Fibroblast of skin of right biceps (primary cell): ENCODE results near the gene ITGA7.

Experiments used
- DNase-seq: peaks from one replicate; pipeline ENCODE4 v3.0.0-alpha.2; 2013

The ITGA7 gene

DNA sequence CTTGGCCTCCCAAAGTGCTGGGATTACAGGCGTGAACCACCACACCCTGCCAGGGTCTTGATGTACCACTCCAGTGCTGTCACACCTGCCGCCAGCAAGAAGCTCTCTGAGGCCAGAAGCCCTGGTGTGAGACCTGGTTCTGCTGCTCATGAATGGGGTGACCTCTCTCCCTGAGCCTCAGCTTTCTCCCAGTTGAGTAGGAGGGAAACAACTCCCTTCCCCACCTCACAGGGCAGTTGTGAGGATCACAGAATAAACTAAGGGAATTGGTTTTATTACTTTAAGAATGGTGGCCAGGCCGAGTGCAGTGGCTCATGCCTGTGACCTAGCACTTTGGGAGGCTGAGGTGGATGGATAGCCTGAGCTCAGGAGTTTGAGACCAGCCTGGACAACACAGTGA lies 26.9 kb upstream of the ITGA7 start:
- DNase-seq = no peak

DNA sequence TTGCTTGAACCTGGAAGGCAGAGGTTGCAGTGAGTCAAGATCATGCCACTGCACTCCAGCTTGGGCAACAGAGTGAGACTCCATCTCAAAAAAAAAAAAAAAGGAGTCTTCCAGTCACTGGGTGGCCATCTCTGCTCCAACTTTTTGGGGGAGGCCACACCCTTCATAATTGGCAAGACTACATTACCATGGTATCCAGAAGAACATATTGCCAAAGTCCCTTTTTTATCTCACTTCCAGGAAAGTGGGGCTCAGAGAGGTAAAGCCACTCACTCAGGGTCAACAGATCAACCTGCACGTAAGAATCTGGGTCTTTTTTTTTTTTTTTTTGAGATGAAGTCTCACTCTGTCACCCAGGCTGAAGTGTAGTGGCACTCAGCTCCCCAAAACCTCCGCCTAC lies 26.2 kb upstream of the ITGA7 start:
- no peak for DNase-seq

DNA sequence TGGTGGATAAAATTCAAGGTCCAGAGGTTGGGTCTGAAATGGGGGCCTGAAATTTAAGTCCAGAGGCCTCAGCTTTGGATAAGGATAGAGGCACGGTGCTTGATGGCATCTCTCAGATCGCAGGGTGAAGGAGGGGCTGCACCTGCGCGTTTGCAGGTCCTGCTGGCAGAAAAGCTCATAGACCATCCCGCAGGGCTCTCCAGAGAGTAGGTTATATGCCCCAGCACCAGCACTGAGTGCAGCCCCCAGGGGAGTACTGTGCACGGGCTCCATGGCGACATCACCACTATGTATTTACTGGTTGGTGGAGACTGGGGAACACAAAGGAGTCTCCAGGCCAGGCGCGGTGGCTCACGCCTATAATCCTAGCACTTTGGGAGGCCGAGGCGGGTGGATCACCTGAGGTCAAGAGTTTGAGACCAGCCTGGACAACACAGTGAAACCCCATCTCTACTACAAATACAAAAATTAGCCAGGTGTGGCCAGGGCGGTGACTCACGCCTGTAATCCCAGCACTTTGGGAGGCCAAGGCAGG lies 25.4 kb upstream of the ITGA7 start:
- no peak for DNase-seq

DNA sequence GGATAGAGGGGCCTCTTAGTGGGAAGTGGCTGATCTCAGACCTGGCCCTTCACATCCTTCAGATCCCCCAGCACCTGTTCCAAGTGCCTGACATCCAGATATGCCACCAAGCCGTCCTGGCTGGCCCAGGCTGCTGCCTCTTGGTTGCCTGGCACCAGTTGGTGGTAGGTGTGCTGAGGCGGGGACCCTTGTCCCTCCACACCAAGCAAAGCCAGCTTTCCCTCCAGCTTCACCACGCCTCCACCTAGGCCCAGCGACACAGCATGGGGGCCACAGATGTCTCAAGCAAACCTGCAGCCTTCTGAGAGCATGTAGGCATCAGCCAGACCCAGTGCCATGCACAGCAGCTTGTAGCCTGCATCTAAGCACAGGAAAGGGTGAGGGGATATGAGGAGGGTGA lies 24.6 kb upstream of the ITGA7 start:
- no peak for DNase-seq

DNA sequence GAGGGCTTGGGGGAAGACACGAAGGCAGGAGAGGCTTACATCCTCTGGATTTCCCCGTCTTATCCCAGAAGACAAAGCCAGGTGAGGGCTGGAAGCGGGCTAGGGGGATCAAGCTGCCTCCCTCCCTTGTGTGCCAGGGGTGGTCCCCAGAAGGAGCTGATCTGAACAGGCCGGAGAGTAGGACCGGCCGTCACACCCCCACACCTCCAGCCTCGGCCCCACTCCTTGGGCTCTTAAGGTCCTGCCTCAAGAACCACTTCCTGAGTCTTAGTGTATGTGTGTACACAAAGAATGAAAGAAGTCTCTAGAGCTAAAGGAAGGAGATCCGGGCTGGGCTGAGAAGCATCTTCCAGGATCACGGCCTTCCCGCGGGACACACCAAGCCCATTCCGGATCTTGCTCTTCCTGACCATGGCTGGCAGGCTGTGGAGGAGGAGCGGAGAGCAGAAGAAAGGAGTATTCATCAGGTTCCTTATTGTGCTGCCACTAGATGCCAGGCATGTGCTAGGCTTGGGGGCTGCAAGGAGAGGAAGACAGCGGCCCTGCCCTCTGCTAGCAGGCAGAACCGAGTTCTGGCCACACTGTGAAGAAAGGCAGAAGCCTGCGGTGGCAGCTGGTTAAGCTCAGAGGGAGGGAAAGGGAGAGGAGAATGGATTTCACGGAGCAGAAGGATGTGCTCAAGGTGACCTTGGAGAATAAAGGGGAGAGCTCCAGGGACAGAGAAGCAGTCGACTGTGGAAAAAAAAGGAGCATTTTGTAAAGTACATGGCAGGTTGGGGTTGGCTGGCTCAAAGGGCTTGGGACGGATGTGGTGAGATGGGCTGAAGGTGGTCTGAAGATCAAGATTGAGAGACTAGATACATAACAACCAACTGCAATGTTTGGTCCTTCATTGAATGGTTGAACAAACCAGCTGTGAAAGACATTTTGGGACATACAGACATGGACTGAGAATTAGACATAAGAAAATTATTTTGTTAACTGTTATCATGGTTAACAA lies 22.4 kb upstream of the ITGA7 start:
- DNase-seq = peak; percentile 65

DNA sequence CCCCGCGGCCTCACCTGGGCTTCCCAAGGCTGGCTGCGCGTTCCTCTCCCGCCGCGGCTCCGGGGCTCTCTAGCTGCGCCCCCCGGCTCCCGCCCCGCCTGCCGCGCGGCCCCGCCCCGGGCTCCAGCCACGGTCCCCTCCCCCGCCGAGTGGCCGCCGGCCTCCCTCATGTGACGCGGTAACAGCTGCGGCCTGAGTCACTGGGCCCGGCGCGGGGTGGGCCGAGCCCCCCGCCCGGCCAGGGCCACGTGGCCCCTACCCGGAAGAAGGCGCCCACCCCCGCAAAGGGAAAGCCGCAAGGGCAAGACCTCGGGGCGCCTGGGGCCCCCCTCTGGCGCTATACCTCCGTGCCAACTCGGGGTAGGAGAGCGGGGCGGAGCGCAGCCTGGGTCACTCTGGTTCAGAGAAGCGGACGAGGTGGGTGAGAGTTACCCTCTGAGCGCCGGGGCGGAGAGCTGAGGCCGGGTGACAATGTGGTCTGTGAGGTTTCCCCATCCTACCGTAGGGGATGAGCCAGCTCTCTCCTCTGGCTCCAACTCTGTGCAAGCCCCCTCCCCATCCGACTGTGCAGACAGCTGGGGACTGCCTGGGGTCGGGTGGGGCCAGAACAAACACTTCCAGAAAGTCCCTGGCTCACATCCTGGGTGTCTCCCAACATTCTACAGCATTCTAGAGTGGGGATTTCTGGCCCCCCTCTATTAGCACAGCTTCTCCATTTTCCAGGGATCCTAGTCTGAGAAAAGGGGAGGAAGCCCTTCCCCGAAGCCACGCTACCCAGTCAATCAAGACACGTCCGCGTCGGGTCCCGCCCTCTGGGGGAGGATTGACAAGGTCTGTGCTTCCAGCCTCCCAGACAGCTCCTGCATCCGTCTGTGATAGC lies 21.5 kb upstream of the ITGA7 start, which contains the start of gene CD63:
Gene CD63 (minus strand): TSS at position 71 of the 880 bp plus-strand sequence. CDS start 668 bp downstream, outside the sequence.
- DNase-seq = peak; percentile 96

DNA sequence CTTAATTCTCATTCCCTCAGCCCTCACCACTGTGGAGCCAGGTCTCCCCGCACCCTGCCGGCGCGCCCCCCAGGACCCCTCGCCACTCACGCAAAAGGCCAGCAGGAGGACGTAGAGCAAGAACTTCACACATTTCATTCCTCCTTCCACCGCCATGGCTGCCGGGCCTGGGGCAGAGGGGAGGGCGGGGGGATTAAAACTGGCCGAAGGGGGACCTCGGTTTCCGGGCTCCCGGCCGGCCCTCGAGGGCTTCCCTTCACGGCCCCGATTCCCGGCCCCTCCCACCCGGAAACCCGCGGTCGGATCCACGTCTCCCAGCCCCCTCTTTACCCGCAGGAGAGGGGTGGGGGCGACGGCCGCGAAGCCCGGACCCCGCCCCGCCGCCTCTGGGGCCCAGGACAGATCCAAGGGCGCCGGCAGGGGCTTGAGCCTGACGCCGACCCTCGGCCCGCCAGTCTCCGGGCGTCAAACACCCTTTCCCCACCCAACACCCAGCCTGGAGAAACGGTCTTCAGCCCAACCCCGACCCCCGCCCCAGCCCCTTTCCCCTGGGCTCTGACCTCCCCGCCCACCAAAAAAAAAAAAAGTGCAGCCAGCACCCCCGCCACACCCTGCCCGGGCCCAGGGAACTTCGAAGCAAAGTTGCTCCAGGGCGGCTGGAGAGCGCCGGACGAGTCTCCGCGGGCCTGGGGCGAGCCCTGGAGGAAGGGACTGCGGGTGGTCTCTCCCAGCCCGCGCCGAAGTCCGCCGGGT lies 20.7 kb upstream of the ITGA7 start:
- peak; percentile 73 for DNase-seq

DNA sequence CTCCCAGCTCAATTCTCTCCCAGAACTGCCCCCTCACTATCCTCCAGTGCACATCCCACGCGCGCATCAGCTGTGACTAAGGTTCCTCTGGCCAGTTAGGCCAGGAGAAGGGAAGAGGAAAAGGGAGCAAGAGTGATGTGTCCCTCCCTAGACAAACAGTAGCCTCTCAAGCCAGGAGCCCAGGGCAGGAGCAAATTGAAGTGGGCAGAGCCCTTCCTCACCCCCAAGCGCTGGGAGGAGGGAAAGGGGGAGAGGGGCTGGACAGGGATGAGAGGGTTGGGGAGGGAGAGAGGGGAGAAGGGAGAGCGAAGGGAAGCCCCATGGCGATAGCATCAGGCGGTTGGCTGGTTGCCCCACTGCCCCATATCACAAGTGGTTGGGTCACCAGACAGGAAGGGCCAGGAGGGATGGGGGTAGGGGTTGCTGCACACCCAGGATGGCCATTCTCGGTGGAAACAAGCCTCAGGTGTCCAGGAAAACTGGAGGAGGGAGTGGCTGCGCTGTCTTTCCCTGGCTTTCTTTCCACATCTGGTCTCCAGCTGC lies 20.0 kb upstream of the ITGA7 start:
- no peak for DNase-seq

DNA sequence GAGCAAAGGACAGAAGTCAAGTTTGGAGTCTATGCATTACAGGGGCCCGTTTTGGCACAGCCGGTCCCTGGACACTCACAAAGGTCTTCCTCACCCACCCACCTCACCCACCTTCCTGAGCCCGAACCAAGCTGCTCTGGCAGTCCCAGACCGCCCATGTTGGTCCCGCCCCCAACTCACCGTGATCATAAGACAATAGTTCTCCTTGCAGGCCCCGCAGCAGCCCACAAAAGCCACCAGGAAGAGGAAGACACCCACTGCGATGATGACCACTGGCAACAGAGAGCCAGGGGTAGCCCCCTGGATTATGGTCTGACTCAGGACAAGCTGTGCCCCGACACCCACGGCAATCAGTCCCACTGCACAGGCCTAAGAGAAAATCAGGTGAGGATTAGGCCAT lies 19.3 kb upstream of the ITGA7 start:
- DNase-seq = no peak

DNA sequence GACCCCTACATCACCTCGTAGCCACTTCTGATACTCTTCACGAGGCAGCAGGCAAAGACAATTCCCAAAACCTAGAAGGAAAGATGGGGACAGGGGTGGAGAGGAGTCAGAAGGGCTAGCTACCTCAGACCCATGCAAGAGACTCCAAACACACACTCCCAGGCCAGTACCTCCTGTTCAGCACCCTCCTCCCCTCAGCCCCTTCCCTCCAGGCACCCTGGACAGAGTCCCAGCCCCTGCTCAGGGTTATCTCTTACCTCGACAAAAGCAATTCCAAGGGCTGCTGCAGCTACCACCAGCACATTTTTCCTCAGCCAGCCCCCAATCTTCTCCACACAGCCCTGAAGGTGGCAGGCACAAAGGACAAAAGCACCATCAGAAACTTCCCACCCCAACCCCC lies 17.9 kb upstream of the ITGA7 start:
- no peak for DNase-seq

DNA sequence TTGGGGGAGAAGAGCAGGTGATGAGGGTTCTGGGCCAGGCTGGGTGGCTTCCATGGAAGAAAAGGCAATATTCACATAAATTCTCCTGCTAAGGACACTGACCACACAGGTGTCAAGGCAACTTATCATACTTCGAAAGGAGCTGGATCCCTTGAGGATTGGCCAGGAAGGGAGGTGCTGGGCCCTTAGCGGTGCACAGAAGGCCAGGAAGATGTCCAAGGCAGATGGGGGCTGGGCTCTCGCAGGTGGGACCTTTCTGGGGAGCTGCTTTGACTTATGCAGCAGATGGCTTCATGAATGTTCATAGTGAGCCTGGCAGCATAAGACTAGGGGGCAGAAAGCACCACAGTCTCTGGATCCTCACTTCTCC lies 17.2 kb upstream of the ITGA7 start:
- DNase-seq = no peak

DNA sequence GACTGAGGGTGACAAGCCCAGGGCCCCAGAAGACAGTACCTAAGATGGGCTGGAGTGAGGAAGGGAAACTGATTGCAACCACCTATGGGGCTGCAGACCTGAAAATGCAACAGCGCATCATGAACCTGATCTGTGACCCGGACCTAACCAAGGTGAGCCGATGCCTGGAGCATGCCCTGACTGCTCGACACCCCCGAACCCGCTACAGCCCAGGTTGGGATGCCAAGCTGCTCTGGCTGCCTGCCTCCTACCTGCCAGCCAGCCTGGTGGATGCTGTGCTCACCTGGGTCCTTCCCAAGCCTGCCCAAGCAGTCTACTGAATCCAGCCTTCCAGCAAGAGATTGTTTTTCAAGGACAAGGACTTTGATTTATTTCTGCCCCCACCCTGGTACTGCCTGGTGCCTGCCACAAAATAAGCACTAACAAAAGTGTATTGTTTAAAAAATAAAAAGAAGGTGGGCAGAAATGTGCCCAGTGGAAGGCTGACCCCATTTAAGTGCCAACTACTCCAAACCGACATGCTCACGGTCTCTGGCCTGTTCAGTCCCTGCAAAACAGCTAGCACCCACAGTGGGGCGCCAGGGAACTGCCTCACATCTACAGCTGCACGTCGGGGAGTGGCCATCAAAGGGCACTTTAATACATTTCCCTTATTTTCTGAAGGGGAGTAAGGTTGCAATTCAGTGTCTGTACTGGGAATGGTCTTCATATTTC lies 16.7 kb upstream of the ITGA7 start:
- DNase-seq = peak; percentile 67

DNA sequence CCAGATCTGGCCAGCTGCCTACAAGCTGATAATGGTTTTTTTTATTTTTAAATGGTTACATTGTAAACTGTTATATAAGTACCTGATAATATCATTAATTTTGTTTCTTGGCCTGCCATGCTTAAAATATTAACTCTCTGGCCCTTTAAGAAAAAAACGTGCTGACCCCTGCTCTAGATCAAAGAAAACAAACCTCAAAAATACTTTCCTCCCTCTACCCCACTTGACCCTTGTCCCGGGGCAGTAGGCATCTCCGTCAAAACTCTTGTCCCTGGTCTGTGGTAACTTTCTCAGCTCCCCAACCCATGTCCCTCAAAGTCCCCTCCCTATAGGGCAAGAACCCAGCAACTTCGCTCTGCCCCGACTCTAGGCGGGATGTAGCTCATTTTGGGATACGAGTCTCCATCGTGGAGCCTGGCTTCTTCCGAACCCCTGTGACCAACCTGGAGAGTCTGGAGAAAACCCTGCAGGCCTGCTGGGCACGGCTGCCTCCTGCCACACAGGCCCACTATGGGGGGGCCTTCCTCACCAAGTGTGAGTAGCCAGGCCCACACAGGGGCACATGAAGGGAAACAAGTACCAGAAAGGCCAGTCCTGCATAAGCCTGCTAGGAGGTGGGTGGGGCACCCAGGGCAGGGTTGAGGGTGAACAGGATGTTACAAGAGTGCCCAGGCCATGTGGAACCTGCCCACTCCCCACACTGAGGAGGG lies 16.0 kb upstream of the ITGA7 start:
- DNase-seq = no peak

DNA sequence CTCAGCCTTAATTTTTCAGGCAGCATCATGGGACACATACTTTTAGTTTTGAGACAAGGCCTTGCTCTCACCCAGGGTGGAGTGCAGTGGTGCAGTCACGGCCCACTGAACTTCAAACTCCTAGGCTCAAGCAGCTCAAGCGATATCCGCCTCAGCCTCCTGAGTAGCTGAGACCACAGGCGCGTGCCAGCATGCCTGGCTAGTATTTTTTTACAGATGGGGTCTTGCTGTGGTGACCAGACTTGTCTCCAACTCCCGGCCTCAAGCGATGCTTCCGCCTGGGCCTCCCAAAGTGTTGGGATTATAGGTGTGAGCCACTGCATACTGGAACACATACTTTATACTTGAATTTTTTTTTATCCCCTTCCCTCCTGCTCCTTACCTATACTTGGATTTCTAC lies 15.2 kb upstream of the ITGA7 start:
- DNase-seq = no peak

DNA sequence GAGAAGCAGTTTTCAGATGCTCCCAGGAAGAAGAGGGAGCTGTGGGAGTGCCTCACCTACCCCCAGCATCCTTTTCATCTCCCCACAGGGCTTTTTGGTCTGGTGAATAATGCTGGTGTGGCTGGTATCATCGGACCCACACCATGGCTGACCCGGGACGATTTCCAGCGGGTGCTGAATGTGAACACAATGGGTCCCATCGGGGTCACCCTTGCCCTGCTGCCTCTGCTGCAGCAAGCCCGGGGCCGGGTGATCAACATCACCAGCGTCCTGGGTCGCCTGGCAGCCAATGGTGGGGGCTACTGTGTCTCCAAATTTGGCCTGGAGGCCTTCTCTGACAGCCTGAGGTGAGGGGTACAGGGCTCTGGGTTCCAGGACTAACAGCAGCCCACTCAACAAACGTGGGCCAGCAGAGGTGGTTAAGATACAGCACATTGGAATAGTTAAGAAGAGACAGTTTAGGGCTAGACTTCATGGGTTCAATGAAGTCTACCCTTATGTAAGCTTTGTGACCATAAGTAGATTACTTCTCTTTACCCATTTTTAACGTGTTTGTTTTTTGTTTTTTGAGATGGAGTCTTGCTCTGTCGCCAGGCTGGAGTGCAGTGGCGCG lies 14.0 kb upstream of the ITGA7 start:
- no peak for DNase-seq

DNA sequence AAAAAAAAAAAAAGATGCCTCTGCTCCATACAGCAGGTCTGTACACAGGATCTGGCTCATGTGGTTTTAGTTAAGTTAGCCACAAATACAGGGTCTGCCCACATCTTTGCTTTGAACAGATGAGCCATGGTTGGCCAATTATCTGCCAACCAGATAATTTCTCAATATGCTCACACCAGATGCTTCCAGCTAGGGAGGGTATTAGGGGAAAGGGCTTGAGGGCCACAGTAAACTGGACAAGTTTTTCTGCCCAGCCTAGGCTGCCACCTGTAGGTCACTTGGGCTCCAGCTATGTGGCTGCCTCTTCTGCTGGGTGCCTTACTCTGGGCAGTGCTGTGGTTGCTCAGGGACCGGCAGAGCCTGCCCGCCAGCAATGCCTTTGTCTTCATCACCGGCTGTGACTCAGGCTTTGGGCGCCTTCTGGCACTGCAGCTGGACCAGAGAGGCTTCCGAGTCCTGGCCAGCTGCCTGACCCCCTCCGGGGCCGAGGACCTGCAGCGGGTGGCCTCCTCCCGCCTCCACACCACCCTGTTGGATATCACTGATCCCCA lies 13.3 kb upstream of the ITGA7 start:
- peak; percentile 78 for DNase-seq

DNA sequence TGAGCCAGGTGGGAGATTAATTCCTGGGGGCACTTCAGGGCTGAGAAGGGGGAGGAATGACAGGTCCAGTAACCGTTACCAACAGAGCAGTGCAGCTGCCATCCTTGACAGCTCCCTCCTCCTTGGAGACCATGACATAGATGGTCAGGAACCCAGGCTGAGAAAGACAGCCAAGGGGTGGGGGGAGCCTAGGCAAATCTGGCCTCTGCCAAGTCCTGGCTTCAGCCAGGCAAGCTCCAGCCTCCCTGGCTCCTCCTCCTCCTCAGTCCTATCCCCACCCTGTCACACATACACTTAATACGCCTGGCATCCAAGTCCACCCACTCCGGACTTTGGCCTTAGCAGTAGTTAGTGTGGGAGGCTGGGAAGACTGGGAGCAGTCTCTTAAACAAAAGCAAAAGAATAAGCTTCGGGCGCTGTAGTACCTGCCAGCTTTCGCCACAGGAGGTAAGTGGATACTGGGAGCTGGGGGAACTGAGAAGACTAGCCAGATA lies 12.4 kb upstream of the ITGA7 start, which contains the start of gene RDH5:
Gene RDH5 (plus strand): TSS at position 323 of the 494 bp plus-strand sequence. CDS start 792 bp downstream, outside the sequence.
- DNase-seq = peak; percentile 40

DNA sequence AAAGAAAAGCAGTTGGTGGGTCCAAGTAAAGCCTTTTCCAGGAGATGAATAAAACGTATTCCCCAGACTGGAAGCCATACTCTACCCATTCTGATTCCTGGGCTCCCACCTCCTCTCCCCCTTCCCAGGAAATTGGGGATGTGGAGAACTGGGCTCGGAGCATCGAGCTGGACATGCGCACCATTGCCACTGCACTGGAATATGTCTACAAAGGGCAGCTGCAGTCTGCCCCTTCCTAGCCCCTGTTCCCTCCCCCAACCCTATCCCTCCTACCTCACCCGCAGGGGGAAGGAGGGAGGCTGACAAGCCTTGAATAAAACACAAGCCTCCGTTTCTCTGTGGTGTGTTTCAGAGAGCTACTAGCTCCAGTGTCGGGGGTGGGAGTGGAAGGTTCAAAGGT lies 11.7 kb upstream of the ITGA7 start:
- DNase-seq = no peak

DNA sequence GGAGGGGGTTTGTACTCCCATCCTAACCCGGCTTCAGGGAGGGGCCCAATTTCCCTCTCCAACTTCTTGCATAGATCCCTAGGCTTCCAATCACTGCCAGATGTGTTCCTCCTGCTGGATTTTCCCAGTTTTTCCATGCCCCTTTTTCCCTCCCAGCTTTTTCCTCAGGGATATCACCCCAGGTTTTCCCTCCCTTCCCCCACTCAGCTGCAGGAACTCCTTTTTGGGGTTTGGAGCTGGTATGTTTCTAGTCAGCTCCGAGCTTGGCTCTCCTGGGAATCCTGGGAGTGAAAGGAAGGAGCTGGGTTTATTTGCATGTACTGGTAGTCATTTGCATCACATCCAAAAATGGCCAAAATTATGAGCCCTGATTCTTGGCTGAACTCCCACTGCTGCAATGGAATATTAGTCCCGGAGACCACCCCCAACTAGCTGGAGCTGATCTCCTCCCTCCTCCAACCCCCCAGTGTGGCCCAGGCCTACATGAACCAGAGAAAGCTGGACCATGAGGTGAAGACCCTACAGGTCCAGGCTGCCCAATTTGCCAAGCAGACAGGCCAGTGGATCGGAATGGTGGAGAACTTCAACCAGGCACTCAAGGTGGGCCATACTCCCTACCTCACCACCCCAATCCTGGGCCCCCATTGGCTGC lies 11.0 kb upstream of the ITGA7 start:
- DNase-seq = peak; percentile 50
